GM19328 (cell line): Measurements from ENCODE around the gene ARSB.

Experiments
- ATAC-seq: cut with Tn5 transposase; IDR thresholded peaks from one replicate; pipeline ENCODE4 v1.9.1; 2021; ENCODE audit warnings: mild to moderate bottlenecking, moderate library complexity; ENCODE audit not compliant: unreplicated experiment

The ARSB gene

DNA sequence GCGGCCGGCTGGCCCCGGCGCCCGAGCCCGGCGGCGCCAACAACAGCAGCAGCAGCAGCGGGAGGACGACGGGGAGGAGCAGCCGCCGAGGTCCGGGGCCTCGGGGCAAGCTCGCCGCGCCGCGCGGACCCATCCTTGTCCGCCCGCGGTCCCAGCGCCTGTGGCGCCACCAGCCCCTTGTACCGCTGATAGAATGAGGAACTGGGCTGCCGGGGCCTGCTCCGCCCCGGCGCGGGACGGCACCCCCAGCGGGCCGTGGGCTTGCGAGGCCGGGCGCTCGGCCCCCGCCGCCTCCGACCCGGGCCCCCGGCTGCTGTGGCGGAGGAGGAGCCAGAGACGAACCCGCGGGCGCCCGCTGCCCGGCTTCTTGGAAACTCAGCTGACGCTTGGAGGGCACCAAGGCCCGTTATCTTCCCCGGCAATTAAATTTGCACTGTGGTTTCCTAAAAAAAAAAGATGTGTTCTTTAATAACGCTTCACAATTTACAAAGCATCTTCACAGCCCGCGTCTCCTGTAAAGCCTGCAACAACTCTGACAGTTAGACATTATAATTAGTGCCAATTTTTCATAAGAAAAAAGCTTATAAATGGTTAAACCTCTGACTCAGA, at the start of gene ARSB:
Gene ARSB, minus strand, starts transcription at position 195 of the 609 bp plus-strand sequence. Its CDS starts 62 bp downstream, at position 133.
- peak; percentile 42 for ATAC-seq

DNA sequence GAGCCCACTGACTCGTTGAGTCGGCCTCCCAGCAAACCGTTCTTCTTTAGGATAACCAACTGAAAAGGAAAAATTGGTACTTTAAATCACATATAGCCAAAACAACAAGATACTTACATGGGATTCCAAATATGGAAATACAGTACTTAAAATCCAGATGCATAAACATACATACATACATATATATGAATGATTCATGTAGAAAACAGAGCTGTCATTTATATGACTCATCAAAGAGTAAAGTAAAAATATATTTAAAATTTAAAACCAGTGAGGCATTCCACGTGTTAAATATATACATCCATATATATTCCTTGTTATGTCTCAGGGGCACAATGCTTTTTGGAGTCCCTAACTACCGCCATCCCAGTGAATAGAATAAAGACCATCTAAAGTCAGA, 47.7 kb upstream of the ARSB start:
- no peak for ATAC-seq

DNA sequence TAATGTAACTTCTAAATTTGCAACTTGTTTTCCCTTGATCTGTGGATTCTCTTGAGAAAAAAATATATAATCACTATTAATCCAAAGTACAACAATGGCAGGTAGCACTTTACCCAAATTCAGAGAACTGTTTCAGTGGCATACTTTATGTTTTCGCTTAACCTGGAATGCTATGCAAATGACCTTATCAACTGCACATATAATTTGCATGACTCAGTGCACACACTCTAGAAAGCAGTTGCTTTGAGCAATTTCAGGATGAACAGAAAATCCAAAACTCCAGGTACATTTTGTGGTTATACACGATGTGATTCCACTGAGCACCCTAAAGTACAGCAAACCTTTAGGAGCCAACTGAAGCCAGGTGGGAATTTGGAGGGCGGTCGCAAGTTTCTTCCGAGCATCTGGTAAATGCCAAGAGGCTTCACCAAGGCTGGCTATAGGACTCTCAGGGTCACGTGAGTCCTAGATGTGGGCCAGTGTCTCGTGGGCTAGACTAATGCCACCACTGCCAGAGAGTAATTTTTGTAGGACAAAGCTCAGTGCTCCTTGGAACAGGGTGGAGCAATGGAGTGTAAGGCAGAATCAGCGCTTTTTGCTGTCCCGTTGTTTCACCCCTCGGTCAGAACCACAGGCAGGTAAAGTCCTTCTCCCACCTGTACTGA, 47.1 kb upstream of the ARSB start:
- no peak for ATAC-seq

DNA sequence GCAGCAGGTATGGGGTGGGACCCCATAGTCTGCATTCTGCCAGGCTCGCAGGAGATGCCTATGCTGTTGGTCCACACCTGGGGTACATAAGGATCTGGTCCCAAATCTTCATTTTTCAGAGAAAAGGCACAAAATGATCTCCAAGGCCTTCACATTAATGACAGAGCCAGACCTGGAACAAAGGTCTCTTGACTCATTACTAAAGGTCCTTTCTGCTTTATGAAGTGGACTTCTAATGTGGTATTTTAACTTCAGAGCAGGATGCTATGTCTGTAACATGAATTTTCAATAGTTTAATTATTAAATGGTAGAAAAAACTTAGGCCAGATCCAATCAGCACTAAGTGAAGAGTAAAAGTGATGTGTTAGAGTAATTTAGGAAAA, 46.4 kb upstream of the ARSB start:
- ATAC-seq, result no peak

DNA sequence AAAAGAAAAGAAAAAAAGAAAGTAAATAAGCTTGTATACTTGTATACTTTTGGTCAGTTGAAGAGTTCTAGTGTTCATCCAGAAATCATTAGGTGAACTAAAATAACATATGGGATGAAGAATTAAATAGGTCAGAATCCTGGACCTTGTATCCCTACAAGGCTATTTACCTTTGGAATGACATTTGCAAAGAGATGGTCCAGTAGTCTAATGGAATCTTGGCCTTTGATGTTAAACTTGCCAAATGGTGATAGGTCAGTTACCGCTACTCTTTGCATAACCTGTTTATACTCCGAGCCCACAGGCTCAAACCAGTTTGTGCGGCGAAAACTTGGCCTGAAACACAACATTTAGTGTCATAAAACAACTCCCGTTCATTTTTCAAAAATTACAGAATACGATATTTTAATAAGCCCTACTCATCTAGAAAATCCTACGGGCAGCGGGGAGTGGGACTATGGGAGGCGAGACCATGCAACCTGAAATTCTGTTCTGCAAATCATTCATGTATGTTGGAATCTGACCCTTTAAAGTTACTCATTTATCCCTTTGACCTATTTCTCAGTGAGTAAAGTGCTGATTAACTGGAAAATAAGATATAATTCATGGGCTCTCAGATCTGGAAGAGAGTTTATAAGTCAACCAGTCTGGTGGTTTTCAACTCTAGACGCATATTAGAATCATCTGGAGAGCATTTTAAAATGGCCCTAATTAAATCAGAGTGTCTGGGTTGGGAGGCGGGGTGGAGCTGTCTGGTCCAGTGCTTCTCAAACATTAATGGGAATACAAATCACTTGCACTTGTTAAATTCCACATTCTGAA, 45.8 kb upstream of the ARSB start:
- no peak for ATAC-seq

DNA sequence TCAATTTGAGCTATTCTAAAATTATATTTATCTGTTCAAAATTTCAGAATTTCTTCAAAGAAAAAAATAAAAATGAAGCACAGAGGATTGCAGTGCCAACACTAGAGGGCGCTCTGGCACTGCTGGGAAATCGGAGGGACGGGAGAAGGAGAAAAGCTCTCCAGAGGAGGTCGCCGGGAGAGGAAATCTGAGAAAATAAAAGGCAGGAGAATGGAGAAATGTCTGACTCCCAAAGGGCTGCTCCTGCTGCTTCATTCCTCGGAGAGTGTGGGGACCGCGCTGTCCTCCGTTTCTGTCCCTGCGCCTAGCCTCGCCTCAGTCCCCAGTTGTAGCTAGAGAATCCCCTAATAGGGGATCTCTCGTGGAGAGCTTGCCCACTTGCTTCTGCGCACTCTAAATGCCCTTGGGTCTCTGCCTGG, 40.0 kb upstream of the ARSB start:
- ATAC-seq, result no peak

DNA sequence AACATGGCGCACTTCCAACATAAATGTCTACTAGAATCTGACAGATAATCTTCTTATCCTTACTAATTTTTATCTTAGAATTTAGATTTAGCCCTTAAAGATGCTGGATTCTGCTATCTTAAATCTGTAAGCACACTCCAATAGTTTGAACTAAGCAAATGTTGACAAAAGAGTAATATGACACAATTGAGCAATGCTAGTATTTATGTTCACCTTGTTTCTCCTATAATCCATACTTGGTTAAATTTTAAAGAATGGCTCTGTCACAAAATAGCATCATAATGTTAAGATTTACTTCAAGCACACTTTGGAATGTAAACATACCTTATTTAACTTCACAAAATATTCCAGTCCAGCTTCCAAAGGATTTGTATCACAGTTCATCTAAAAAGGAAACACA, 38.8 kb upstream of the ARSB start:
- ATAC-seq, result no peak

DNA sequence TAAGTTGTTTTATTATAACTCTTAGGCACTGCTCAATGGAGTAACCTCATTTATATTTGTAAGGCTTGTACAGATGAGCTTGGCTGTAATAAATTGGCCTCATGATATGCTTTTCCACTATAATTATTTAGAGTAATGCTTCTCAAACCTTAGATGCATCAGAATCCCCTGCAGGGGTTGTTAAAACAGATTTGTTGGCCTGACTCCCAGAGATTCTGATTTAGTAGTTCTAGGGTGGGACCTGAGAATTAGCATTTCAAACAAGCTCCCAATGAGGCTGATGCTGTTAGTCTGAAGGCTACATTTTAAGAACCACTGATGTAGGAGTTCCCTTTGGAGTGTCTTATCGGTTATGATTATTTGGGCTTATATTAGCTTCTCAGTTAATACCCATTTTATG, 38.2 kb upstream of the ARSB start:
- ATAC-seq, result no peak

DNA sequence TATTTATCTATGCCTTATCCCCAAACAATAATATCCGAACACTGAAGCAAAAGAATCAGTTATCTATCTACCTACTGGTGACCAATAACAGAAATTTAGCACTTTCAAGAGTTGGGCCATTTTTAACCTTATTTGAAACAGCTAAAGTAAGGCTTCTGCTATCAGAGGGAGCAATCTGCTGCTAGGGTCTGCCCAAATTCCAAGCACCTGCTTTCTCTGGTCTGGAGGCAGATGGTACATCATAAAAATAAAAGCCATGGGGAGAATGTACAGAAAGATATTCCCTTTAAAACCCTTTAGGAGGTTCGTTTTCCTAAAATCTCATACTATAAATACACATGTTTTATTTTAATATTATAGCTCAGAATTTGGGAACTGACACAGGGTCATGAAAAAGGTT, 37.7 kb upstream of the ARSB start:
- ATAC-seq, result no peak

DNA sequence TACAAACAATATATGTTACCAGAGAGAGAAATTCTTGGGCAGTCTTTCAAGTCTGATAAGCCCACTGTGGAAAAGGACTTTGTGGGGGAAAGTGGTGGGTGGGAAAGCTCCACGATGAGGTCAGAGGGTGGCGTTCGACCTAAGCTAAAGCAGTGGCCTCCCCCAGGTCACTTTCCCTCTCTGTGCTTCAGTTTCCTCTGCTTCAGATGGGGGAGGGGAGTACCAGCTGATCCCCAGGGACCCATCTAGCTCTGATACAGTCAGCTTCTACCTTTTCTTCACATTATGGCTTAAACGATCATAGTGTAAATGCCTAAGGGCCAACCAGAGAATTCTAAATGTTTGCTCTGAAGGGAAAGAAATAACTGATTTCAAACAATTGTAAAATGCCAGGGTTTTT, 36.6 kb upstream of the ARSB start:
- no peak for ATAC-seq

DNA sequence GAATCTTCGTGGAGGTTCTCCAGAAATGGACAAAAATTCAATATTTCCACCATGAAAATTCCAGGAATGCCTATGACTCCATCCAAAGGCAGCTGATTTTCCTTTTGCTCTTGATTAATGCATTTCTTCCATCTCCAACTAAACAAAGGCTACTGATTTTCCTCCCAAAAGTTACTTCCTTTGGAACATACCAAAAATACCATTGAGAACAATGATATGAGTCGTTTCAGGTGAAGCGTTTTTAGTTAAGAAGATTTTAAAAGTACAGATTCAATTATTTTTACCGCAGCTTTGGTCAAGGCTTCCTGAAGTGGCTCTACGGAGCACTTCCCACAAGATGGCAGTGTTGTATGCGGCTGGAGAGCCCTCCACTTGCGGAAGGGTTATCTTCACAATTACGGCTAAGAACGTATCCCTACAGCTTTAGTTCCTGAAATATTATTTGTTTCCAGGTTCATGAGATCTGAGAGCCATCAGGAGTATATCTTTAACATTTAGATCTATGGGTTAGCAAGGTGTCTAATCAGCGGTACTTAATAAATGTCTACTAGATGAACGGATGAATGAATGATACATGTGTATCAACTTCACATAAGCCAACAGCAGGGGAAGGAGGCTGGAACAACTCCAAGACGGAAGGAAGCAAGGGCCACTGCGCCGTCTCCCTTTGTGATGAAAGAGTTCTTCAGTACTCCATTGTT, 35.9 kb upstream of the ARSB start:
- no peak for ATAC-seq

DNA sequence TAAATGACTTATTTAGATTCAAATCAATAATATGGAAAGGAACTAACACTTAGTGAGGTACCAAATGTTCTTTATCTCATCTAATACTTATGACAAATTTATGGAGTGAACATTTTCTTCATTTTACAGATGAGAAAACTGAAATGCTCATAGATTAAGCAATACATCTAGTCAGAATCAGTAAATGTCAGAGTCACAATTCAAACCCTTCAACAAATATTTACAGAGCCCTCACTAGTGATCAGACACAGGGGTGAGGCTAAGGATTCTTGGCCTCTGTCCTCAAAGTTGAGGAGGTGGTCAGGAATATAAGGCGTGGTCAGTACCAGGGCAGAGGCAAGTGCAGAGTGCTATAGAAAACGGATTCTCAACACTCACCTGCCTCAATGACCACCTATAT, 29.5 kb upstream of the ARSB start:
- no peak for ATAC-seq

DNA sequence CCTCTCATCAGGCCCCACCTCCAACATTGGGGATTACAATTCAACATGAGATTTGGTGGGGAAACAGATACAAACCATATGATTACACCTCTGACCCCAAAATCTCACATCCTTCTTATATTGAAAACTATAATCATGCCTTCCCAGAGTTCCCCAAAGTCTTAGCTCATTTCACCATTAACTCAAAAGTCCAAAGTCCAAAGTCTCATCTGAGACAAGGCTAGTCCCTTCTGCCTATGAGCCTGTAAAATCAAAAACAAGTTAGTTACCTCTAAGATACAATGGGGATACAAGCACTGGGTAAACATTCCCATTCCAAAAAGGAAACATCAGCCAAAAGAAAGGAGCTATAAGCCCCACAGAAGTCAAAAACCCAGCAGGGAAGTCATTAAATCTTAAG, 26.8 kb upstream of the ARSB start:
- no peak for ATAC-seq

DNA sequence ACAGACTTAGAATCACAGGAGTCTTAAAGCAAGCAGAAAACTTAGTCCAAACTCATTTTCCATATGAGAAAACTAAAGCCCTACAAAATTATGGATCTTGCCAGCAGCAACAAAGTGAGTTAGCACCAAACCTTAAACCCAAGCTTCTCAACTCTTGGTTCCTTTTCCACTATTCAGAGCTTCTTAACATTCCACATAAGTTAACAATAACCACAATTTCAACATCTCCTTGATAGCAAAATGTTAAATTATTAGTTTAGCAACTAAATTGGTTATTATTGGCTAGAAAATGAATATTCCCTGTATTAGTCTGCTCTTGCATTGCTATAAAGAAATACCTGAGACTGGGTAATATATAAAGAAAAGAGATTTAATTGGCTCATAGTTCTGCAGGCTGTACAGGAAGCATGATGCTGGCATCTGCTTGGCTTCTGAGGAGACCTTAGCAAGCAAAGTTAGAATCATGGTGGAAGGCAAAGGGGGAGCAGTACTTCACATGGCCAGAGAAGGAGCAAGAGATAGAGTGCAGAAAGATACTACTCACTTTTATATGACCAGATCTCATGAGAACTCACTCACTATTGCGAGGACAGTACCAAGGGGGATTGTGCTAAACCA, 26.2 kb upstream of the ARSB start:
- no peak for ATAC-seq

DNA sequence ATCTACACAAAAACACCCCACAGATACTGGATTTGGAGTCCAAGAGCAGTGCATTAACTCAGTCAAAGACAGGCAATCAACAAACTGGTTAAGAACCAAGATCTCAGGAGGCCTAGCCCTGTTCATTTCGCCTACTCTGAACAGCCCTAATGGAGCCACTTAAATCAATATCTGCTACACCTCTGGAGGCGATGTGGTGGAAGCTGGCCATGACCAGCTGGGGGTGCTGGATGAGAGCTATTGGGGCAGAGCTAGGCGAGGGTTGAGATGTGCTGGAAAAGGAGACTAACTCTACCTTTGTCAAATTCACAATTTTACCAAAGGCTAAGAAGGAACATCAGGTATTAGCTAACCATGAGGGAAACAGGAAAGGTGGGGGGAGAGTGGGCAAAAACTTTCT, 23.3 kb upstream of the ARSB start:
- no peak for ATAC-seq

DNA sequence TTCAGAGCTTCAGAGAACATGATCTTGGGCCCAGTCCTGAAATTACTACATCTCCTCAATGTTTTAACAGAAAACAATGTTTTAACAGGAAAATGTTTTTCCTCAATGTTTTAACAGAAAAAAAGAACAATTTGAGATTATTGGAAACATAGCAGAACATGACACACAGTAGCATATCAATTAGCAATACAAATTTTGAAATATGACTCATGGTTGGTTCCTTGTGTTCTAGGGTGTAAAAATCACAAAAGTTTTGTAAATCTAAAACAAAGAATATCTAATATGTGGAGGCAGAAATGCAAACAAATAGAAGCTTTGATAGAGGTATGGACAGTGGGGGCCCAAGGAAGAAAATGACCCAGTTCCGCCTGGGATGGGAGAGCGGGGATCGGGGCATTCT, 22.8 kb upstream of the ARSB start:
- ATAC-seq, result no peak

DNA sequence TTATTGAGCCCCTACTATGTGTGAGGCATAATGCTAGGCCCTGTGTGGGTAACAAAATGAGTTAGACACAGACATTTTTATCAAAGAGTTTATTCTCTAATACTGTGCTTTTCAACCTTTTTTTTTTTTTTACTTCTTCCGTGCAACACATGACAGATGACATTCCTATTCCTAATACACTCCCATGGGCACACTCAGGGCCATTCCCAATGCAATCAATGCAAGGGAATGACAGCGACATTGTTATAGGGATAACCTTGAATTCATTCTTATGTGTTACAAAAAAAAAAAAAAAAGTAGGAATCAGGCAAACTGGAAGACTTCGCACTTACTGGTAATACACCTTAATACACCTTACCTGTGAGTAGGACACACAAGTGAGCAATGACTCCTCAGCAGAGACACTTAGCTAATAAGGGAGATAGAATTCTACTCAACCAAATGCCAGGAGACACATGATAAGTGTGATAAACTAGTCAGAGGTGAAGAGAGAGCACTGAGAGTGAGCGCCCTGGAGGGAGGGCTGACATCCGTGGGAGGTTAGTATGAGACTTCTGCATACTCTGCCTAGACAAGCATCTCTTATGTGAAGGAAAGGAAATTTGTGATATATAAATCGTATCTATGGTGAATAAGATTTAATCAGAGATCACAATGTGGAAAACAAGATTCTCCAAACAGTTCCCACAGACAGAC, 21.0 kb upstream of the ARSB start:
- ATAC-seq, result no peak

DNA sequence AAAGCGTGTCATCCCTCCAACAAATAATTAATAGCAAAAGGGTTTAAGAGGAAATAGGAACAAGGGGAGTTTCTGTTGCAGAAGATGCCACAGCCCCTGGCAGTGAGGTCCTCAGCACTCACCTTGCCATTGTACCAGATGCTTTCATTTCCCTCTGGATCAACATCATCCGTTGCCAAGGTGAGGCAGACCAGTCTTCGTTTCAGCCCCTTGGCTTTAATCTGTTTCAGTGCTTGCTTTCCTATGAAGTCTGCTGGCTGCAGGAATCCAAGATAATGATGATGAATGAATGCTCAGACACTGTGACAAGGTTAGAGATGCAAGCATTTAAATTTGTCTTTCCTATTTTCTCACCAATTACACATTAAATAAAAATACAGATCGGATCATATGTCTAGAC, 20.0 kb upstream of the ARSB start:
- no peak for ATAC-seq

DNA sequence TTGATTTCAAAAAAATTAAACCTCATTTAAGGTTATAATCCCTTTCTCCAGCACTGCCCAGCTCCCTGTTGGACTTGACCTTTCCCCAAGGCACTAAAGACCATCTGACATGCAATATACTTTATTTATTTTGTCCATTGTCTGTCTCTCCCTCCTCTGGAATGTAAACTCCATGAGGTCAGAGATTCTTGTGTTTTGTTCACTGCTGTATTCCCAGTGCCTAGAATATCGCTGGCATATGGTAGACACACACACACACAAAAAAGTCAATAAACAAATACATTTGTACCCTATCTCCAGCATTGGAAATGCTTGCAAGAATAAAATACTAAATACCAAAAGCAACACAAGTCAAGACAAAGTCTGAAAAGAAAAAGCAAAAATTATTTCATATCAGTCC, 17.3 kb upstream of the ARSB start:
- ATAC-seq, result no peak

DNA sequence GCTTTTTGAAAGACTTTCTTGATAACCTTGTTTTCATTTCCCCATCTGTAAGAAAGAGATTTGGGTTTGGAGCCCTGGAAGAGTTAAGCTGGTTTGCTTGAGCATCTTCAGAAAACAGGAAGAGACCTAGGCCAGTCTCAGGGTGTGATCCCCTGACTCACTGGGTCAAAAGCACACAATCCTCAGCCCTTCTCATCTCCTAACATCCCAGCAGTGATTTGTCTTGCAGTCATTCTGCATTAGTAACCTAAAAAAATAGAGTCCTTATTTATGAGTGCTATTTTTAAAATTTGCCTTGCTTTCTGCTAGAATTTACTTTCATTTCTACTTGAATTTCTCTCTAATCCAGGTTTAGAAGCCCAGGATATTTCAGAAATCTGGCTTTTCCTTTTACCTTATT, 16.4 kb upstream of the ARSB start:
- ATAC-seq, result no peak

DNA sequence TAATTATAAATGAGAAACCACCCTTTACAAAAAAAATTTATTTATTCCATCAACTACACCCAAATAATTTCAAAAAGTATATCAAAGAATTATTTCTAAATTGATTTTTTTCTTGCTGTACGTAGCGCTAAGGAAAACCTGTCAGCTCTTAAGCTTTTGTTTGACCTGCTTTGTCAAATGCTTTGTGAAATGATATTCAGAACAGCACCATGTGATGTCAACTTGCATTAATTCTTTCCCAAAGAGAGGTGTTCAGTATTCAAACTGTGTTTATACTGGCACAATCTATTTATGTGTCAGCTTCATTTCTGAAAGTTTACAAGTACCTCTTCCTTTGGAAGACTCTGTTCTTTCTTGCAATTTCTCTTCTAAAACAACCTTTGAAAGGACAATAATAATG, 12.0 kb upstream of the ARSB start:
- ATAC-seq, result no peak
